Peyer's patch (tissue), 4 donors: ENCODE data around the gene CCDC187.

Source experiments
- POLR2A ChIP-seq, 2 donors: fragments of 450-650 bp; IDR thresholded peaks; one replicate each; pipeline ENCODE4 v1.5.1; 2017; ENCODE audit warnings: antibody characterized with exemption in 2 of 2, mild to moderate bottlenecking in 2 of 2, moderate library complexity in 2 of 2
- TF ChIP-seq, protein P1 (sequence below), 6 experiments: fragments of 450-650 bp in 4 of 6; fragments of 200-600 bp in 2 of 6; sonication (generic) in 1 of 6; IDR thresholded peaks; one replicate each; pipeline ENCODE4 v1.5.1; 2017 to 2019; ENCODE audit warnings: antibody characterized with exemption in 6 of 6, mild to moderate bottlenecking in 3 of 6, moderate library complexity in 1 of 6

DNA sequence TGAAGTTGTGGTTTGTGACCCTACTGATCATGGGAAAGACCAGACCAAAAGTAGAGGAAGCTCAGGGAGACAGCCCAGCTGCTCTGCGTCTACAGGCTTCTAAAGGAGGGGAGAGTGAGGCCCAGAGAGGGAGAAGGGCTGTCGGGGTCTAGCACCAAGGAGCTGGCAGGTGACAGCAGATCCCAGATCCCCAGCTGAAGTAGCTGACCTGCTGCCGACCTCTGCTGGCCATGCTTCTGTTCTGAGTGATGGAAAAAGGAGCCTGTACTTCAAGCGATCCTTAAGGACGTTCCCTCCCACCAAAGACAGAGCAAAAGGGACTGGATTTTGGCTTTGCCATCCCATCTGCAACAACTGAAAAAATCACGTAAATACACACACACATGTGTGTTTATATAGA lies 35.6 kb downstream of the CCDC187 start:
- TF ChIP-seq, protein P1, sequence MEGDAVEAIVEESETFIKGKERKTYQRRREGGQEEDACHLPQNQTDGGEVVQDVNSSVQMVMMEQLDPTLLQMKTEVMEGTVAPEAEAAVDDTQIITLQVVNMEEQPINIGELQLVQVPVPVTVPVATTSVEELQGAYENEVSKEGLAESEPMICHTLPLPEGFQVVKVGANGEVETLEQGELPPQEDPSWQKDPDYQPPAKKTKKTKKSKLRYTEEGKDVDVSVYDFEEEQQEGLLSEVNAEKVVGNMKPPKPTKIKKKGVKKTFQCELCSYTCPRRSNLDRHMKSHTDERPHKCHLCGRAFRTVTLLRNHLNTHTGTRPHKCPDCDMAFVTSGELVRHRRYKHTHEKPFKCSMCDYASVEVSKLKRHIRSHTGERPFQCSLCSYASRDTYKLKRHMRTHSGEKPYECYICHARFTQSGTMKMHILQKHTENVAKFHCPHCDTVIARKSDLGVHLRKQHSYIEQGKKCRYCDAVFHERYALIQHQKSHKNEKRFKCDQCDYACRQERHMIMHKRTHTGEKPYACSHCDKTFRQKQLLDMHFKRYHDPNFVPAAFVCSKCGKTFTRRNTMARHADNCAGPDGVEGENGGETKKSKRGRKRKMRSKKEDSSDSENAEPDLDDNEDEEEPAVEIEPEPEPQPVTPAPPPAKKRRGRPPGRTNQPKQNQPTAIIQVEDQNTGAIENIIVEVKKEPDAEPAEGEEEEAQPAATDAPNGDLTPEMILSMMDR (IDR thresholded peaks at IDR 0.05): no peak
- TF ChIP-seq POLR2A (IDR thresholded peaks at IDR 0.05): no peak
